Urothelium cell line (cell line): ENCODE measurements around the gene RAB11FIP4.

ENCODE experiments used
- DNase-seq: peaks from one replicate; pipeline ENCODE4 v3.0.0; 2011; ENCODE audit warnings: low spot score, mixed read lengths
- FAIRE-seq: peaks from 2 replicates; lab custom pipeline; 2011; peaks lifted over from hg19 to GRCh38; lab: Jason Lieb, UNC

RAB11FIP4 gene

GRCh38 chr17:31385428-31386285 is 5.8 kb upstream of the RAB11FIP4 start:
- DNase-seq (no peak), FAIRE-seq (peak; percentile 59)

- no peak for FAIRE-seq
Observed at GRCh38 chr17:31386542-31387075, 4.9 kb upstream of the RAB11FIP4 start.

DNA sequence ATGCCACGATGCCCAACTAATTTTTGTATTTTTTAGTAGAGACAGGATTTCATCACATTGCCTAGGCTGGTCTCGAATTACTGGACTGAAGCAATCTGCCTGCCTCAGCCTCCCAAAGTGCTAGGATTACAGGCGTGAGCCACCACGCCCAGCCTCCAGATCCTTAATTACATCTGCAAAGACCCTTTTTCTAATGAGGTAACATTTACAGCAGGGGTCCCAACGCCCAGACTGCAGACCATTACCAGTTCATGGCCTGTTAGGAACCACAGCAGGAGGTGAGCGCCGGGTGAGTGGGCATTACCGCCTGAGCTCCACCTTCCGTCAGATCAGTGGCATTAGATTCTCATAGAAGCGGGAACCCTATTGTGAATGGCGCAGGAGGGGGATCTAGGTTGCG is 4.0 kb upstream of the RAB11FIP4 start:
- no peak for DNase-seq
- FAIRE-seq, result no peak

More at GRCh38 chr17:31386542-31387075, 4.9 kb upstream of the RAB11FIP4 start:
- DNase-seq, result no peak

- DNase-seq, result no peak
- no peak for FAIRE-seq
Observed at GRCh38 chr17:31388351-31388750, 3.1 kb upstream of the RAB11FIP4 start.

GRCh38 chr17:31388770-31389656 is 2.5 kb upstream of the RAB11FIP4 start:
- peak; percentile 68 for DNase-seq

DNA sequence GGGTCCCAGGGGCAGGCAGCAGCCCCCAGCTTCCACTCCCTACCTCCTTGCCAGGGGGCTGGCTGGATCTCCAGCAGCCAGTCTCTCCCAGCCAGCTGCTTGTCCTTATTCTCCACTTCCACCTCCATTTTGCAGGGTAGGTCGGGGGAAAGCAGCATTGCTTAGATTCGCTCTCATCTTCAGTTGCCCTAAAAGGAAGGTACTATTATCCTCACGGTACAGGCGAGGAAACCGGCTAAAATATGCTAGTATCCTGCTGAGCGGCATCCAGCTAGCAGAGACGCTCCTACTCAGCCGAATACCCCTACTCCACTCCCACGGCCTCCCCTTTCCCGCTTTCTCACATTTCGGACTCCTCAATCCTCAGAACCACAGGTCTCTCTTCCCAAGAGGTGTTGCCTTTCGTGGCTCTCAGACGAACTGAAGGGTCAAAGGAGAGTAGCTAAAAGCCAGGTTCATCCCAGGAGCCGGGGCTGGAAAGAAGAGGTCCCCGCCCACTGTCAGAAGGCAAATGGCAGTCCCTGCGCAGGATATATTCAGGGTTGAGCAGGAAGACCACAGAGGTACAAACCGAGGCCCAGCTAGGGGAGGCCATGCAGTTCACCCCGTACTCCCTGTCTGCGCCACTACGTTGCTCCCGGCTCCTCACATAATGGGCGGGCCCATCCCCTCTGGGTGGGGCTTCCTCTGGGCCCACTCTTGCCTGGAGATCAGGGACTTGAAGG is 1.7 kb upstream of the RAB11FIP4 start:
- FAIRE-seq (no peak), DNase-seq (no peak)

More at GRCh38 chr17:31388770-31389656, 2.5 kb upstream of the RAB11FIP4 start:
- FAIRE-seq, result no peak

DNA sequence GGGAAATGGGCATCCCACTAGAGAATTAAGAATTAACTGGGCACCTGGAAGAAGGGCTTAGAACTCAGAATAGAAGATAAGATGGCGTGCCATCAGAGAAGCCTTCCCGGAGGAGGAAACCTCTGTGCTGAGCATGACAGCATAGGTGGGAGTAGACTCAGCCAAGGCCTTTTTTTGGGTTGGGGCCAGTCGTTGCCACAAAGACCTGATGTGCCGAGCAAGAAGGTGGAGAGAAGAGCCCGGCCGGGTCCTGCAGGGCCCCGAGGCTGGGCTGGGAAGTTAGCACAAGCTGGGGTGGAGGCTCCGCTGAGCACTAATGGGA is 1.1 kb upstream of the RAB11FIP4 start:
- no peak for DNase-seq

GRCh38 chr17:31390748-31391495 is 553 bp upstream of the RAB11FIP4 start:
- FAIRE-seq (no peak), DNase-seq (no peak)

More for the DNA sequence above, 1.1 kb upstream of the RAB11FIP4 start:
- no peak for FAIRE-seq

DNA sequence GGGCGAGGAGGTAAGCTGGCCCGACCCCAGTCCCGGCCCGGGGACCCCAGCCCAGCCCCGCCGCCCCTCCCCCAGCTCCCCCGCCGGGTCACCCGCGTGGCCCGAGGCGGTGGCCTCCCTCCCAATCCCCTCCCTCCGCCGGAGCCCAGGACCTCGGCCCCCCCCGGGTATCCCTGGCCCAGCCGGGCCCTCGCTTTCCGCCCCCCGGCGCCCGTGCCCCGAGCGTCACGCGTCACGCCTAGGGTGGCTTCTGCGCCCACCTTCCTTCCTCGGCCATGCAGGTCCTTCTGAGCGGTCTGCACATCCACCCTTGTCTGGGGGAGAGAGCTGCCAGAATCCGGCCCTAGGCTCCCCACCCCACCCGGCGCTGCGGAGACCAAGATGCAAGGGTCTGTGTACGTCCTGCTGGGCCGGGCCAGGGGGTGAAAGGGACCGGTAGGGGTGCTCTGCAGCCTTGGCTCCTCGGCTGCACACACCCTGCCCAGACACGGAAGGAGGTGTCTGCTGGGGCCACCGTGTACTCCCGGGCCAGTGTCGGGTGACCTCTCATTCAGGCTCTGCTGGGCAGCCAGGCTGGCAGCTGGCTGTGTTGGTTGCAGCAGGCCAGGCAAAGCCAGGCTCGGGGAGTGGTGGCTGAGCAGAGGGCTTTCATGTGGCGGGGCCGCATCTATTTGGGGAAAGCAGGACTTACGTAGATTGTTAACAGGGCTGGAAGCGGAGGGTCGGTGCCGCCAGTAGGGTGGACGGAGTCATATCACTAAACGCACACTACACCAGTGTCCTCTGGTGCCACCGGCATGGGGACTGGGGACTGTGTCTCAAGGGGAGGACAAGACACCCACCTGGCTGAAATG is 754 bp downstream of the RAB11FIP4 start:
- DNase-seq (no peak), FAIRE-seq (no peak)

- FAIRE-seq (no peak), DNase-seq (no peak)
Observed at GRCh38 chr17:31392856-31393748, 1.6 kb downstream of the RAB11FIP4 start.

- no peak for DNase-seq
- FAIRE-seq, result no peak
Observed at GRCh38 chr17:31393749-31394146, 2.3 kb downstream of the RAB11FIP4 start.

DNA sequence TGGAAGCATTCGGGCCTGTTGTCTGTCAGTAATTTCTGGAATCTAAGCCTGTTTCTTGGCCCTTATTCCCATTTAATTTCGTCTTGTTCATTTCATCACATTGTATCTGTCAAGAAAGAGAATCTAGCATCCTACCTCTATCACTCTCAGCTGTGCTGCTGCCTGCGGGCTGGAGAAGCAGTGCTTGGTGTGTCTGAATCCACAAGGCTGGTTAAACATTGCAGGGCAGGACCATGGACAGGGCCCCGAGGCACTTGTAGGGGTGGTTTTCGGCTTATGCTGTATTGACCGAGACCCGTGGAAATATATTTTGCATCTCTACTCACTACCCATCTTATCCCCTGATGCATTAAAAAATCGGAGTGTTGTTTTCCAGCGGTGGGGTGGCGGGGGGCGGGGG is 3.1 kb downstream of the RAB11FIP4 start:
- FAIRE-seq (no peak), DNase-seq (peak; percentile 74)

DNA sequence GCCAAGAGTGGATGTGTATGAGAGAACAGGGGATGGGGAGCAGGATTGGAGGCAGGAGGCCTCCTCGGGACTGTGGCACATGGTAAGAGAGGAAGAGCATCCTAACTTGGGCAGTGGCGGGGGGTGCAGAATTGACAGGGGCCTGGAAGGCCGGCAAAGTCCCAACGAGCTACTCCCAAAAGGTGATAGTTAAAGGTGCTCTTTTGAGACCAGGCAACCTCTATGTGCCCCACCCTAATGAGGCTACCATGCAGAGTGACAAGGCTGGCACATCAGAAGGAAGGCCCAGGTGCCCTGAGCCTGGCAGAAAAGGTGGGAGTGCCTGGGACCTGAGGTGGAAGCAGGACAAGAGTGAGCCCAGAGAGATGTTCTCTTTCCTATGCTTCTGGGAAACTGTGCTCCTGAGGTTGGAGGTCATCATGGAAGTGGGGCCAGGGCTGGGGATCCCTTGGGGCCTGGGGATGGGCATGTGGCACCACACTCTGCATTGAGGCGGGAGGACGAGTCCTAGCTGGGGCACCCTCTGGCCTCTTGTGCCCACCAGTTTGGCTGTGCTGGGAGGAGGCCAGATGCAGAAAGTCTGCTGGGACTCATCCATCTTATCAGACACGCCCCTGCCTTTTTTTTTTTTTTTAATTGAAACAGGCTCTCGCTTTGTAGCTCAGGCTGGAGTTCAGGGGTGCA is 5.9 kb downstream of the RAB11FIP4 start:
- FAIRE-seq (no peak), DNase-seq (no peak)

DNA sequence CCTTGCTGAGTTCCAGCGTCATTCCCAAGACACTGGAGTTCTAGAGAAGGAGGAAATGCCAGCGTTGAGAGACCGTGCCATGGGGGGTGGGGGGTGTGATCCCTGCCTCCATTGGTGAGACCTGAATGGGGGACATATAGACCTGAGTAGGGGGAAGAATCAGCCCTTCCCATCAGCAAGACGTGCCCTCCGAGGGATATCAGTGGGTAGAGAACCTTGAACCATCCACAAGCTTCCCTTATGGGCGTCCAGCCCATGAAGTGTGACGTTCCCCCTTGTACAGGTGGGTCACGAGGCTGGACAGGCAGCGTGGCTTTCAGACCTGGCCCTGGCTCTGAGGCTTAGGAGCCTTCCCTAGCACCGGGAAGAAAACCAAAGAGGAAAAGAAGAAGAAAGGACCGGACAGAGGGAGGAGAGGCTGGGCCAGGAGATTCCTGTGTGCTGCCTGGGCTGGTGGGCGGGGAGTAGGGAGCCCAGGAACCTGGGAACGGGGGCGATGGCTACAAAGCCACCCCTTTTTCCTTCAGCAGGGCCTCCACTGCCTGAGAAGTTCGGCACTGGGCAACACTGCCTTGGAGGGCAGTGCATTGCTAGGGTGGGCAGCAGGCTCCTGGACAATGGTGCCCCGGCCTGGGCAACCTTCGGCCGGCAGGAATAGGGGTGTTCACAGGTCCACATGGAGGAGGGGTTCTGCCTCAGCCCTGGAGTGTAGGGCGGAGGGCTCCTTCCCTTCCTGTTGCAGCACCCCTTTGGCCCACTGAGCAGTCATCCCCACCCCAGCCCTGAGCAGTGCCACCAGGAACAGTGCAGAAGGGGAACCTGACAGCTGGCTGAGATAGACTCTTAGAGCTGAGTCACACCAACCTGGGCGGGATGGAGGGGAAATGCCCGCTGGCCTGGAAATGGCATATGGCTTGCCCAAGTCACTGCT is 7.2 kb downstream of the RAB11FIP4 start:
- DNase-seq (no peak), FAIRE-seq (no peak)

DNA sequence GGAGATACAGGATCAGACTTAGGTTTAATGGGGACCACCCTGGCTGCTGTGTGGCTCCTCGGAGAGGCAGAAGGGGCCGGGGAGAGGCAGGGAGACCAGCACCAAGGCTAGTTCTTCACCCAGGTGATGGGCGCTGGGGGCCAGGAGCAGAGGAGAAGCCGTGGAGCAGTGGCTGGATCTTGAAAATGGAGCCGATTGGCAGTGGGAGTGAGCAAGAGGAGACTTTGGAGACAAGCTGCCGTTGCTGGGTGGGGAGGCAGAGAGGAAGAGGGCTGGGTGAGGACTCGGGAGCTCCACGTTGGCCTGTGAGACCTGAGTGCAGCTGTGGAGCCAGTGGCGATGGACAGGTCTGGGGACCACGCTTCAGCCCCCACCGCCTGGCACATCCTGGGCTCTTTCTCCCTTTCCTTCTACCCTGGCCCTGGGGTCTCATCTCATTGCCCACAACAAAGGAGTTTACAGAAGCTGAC is 9.0 kb downstream of the RAB11FIP4 start:
- DNase-seq, result no peak
- no peak for FAIRE-seq

GRCh38 chr17:31401456-31402254 is 10.2 kb downstream of the RAB11FIP4 start:
- DNase-seq, result no peak
- FAIRE-seq, result no peak
